Tibial nerve (tissue), 4 donors: ENCODE measurements around the gene EMILIN2. TPM values are rescaled to one million over a fixed set of nuclear protein-coding genes. Genes with fewer than 3 reads are reported as not detected.

Source experiments
- DNase-seq, 2 donors: peaks; one replicate each; pipeline ENCODE4 v3.0.0-alpha.2; 2019; ENCODE audit warnings: low spot score in 2 of 2
- H3K27ac ChIP-seq, 4 donors: fragments of 200-600 bp; sonication (generic) in 3 of 4; one replicate each; pipeline ENCODE4 v1.5.1; 2017 to 2019; ENCODE audit warnings: mild to moderate bottlenecking in 1 of 4
- H3K27me3 ChIP-seq, 2 donors: fragments of 200-600 bp; sonication (generic) in 1 of 2; one replicate each; pipeline versions ENCODE4 v1.5.1 to v1.6.0; 2017 to 2019
- H3K36me3 ChIP-seq, 3 donors: fragments of 200-600 bp; sonication (generic); one replicate each; pipeline ENCODE4 v1.5.1; 2018 to 2019
- H3K4me1 ChIP-seq, 4 donors: fragments of 200-600 bp; sonication (generic) in 3 of 4; one replicate each; pipeline ENCODE4 v1.5.1; 2017 to 2019
- H3K4me3 ChIP-seq, 4 donors: fragments of 200-600 bp; sonication (generic) in 3 of 4; one replicate each; pipeline ENCODE4 v1.5.1; 2017 to 2019; ENCODE audit warnings: mild to moderate bottlenecking in 1 of 4, moderate library complexity in 1 of 4
- H3K9me3 ChIP-seq, 4 donors: fragments of 200-600 bp; sonication (generic) in 3 of 4; one replicate each; pipeline ENCODE4 v1.5.1; 2017 to 2019
- CTCF ChIP-seq, 5 experiments: fragments of 200-600 bp in 3 of 5; fragments of 450-650 bp in 2 of 5; sonication (generic) in 3 of 5; IDR thresholded peaks; one replicate each; pipeline ENCODE4 v1.5.1; 2016 to 2019; ENCODE audit warnings: antibody characterized with exemption in 5 of 5, mild to moderate bottlenecking in 3 of 5, moderate library complexity in 2 of 5
- EP300 ChIP-seq, 2 donors: sonication (generic); formaldehyde crosslinking; IDR thresholded peaks; one replicate each; pipeline ENCODE4 v1.6.1; 2017; ENCODE audit warnings: antibody characterized with exemption in 2 of 2, mild to moderate bottlenecking in 1 of 2
- POLR2A ChIP-seq, 2 donors: fragments of 450-650 bp; IDR thresholded peaks; one replicate each; pipeline ENCODE4 v1.6.1; 2017; ENCODE audit warnings: antibody characterized with exemption in 2 of 2, mild to moderate bottlenecking in 2 of 2, moderate library complexity in 2 of 2
- WGBS, 2 donors: methylation state at CpG; one replicate each; pipeline ENCODE4 v1.1.5; 2018; 5-methylcytosine and 5-hydroxymethylcytosine counted together
- total RNA-seq, 4 donors: library from RNA; depleted of rRNA; stranded (reverse); fragments of >200 nt; gene quantifications; one replicate each; pipeline ENCODE4 v1.1.0, GENCODE V29; 2016

The EMILIN2 gene
- total RNA-seq, 4 donors from 2014 or later: 29.1 to 70.8 (median 36.3) TPM

DNA sequence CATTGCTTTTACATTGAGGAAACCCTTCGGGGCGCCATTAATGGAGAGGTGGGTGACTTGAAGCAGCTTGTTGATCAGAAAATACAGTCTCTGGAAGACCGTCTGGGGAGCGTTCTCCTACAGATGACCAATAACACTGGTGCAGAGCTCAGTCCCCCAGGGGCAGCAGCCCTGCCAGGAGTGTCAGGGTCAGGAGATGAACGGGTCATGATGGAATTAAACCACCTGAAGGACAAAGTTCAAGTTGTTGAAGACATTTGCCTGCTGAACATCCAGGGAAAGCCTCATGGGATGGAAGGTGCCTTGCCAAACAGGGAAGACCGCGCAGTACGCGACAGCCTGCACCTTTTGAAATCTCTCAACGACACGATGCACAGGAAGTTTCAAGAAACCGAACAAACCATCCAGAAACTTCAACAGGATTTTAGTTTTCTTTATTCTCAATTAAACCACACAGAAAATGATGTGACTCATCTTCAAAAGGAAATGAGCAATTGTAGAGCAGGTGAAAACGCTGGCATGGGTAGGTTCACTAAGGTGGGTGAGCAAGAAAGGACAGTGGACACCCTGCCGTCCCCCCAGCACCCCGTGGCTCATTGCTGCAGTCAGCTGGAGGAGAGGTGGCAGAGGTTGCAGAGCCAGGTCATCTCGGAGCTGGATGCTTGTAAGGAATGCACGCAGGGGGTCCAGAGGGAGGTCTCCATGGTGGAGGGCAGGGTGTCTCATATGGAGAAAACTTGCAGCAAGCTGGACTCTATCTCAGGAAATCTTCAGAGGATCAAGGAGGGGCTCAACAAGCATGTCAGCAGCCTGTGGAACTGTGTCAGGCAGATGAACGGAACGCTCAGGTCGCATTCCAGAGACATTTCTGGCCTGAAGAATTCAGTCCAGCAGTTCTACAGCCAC, 45.0 kb downstream of the EMILIN2 start:
- Histone ChIP-seq H3K36me3 (peaks cover 0 to 9% (median 0%) of the 10 kb centered on the region in 3 donors), H3K4me1 (peaks cover 0 to 4% (median 0%) of the 10 kb centered on the region in 4 donors), H3K4me3 (no peak overlapping the region), H3K27me3 (no peaks in the 10 kb centered on the region), H3K27ac (no peak overlapping the region), H3K9me3 (peaks cover 0 to 5% (median 0%) of the 10 kb centered on the region in 4 donors)
- 84 to 88% methylated on average over 20 of the region's 20 CpGs for WGBS, 2 donors
- DNase-seq: no peak
- no peak for TF ChIP-seq POLR2A (IDR thresholded peaks at IDR 0.05)
- no peak for TF ChIP-seq CTCF (IDR thresholded peaks at IDR 0.05)
- no peak for TF ChIP-seq EP300 (IDR thresholded peaks at IDR 0.05)

DNA sequence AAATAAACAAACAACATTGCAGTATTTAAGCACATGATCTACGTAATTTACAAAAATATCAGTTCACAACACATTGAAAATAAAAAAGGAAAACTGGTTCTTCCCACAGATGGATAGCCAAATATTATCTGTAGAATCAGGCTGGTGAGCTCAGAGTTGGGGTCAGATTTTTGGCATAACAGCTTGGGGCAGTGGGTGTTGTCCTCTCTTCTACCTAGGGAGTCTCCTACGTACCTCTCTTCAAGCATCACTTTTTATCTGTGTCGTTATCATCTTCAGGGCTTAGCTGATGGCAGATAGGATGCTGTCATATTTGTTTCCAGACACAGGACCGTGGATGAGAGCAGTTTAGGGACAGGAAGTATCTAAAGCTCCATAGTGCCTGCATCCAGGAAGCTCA, 46.2 kb downstream of the EMILIN2 start:
- Histone ChIP-seq H3K36me3 (peaks cover 0 to 9% (median 0%) of the 10 kb centered on the region in 3 donors), H3K4me1 (peaks cover 0 to 7% (median under 1%) of the 10 kb centered on the region in 4 donors), H3K9me3 (no peaks in the 10 kb centered on the region), H3K27ac (no peak overlapping the region), H3K27me3 (no peaks in the 10 kb centered on the region), H3K4me3 (no peak overlapping the region)
- 84 to 89% methylated on average over 4 of the region's 4 CpGs for WGBS, 2 donors
- DNase-seq: no peak
- no peak for TF ChIP-seq CTCF (IDR thresholded peaks at IDR 0.05)
- no peak for TF ChIP-seq POLR2A (IDR thresholded peaks at IDR 0.05)
- TF ChIP-seq EP300 (IDR thresholded peaks at IDR 0.05): no peak

DNA sequence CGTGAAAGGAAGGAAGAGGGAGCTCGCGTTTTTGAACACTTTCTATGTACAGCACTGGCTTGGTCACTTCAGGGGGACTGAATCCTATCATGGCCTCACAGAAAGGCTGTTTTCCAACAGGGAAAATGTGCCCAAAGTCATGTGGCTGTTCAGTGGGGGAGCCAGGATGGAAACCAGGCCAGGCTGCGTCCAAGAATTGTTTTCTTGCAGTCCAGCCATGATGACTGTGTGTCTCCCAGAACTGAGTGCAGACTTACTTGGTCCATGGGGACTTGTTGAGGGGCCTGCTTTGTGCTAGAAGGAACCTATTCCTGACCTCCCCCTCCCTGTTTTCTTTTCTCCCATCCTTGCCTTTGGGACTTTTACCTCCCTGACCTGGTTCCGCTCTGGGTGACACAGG, 46.9 kb downstream of the EMILIN2 start:
- H3K4me1 ChIP-seq: peaks cover 0 to 10% (median 3%) of the 10 kb centered on the region in 4 donors
- no peaks in the 10 kb centered on the region for H3K27me3 ChIP-seq
- H3K9me3 ChIP-seq: no peaks in the 10 kb centered on the region
- no peak for DNase-seq
- no peak overlapping the region for H3K4me3 ChIP-seq
- H3K36me3 ChIP-seq: peaks cover 0 to 9% (median 0%) of the 10 kb centered on the region in 3 donors
- H3K27ac ChIP-seq: no peak overlapping the region
- WGBS, 2 donors: 87 to 90% methylated on average over 5 of the region's 5 CpGs
- no peak for TF ChIP-seq EP300 (IDR thresholded peaks at IDR 0.05)
- no peak for TF ChIP-seq POLR2A (IDR thresholded peaks at IDR 0.05)
- no peak for TF ChIP-seq CTCF (IDR thresholded peaks at IDR 0.05)

DNA sequence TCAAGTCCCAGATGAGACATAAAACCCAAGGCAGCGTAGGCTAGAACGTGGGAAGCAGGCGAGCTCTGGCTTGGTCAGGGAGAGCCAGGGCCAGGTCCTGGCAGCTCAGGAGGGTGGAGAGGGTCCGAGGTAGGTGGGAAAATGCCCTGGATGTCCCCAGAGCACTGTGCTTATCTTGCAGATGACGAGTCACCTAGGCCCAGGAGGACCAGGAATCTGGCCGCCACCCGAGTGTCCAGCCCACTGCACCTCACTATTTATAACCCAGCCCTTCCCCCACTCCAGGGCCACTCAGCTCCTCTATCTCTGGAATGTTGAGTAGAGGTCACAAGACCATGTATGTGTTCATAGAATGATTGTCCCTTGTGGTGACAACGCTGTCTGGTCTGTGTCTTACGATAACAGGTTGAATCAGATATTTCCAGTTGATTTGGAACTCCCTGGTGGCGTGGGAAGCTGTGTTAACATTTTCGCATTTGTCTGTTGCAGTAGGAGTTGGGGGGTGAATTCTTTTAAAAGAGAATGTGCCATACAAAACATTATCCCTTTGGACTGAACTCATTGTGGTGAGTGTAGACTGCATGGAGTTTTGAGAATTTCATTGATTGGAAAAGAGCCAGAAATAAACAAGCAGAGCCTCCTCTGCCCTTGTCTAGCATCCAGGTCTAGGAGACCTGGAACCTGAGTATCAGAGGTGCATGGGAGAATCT, 47.5 kb downstream of the EMILIN2 start:
- Histone ChIP-seq H3K36me3 (peaks cover 0 to 9% (median 0%) of the 10 kb centered on the region in 3 donors), H3K4me1 (peaks cover 0 to 12% (median 5%) of the 10 kb centered on the region in 4 donors), H3K27ac (no peak overlapping the region), H3K4me3 (no peak overlapping the region), H3K27me3 (no peaks in the 10 kb centered on the region), H3K9me3 (no peaks in the 10 kb centered on the region)
- WGBS, 2 donors: 79 to 84% methylated on average over 11 of the region's 11 CpGs
- DNase-seq: peak in 1 of 2 donors; percentile 3
- TF ChIP-seq EP300 (IDR thresholded peaks at IDR 0.05) (no peak), POLR2A (IDR thresholded peaks at IDR 0.05) (no peak), CTCF (IDR thresholded peaks at IDR 0.05) (no peak)
